UCSD-AML1 (cell line): ENCODE results near the gene WNK2.
"Not testable (repeated sequence)": the region's sequence is repeated elsewhere in the genome, so short reads cannot be mapped to it uniquely, and the experiment has no call there.

Experiments
- DNase-seq: peaks from one replicate; lab custom pipeline; 2025; ENCODE audit not compliant: unreplicated experiment; lab: John Stamatoyannopoulos, UW

Gene WNK2

DNA sequence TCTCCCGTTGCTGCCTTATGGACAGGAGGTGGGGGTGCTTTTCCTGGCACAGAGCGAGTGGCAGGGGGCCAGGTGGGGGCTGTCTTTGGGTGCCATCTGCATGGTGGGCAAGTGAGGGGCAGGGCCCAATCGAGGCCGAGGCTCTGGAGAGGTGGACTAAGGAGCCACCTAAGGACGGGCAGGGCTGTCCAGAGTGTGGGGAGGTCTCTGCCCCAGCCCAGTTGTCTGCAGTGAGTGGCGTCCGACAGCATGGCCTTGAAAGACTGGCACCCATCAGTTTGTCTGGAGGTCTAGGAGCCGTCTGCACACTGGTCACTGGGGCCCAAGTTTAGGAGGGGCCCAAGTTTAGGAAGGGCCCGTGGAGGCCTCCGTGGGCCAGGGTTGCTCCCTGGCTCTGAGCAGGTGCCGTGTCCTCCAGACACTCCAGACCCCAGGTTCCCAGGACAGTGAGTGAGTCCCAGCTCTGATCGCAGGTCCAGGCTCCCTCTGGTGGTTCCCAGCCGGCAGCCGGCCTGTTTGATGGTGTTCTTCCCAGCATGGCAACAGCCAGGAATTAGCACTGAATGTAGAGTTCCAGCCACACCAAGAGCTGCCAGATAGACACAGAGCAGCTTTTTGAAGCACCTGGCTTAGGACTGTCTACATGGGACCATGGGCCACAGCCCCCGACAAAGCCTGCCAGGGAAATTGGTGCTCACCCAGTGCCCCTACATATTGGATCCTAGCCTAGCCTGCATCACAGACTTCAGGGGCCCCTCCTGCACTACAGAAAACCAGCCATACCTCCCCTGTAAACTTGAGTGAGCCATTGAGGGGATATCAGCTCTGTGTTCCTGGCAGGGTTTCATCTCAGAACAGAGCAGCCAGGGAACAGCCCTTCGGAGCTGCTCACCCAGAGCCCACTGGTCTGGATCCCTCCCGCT is 120.9 kb downstream of the WNK2 start:
- DNase-seq = peak; percentile 49

DNA sequence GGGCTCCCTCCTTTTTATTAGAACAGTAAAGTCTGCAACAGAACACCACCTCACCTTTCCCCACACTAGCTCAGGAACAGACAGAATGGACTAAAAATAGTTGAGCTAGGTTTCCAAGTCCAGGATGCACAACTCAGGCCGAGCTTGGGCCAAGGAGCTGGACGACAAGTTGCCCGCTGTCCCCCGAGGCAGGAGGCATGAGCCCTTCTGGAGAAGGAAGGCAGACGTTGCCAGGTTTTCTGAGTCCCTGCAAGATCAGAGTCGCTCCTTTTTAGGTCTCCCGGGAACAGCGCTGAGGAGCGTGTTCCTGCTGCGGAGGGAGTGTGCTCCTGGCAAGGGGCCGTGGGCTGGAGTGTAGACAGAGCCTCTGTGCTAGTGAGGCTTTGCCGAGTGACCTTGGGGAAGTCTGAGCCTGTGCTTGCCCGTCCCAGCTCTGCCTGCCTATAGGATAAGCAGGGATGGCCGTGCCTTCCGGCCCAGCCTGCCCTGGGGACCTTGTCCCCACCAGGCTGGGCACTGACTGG is 121.6 kb downstream of the WNK2 start:
- DNase-seq = no peak

DNA sequence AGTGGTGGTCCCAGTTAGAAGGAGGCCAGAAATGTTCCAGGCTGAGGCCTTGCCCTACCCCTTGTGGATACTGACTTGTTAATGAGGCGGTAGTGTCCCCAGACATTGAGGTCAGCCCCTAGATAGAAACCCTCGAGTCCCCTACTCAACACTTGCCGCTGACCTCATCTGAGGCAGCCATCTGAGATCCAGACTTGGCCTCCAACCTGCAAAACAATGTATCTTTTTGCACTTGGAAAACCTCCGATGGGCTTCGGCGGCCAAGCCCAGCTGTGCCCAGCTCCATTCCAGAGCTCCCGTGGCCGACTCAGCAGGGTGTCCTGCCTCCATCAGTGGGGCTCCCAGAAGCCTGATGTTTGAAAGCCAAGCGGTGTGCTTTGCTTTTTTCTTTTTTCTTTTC is 122.1 kb downstream of the WNK2 start:
- DNase-seq = no peak

DNA sequence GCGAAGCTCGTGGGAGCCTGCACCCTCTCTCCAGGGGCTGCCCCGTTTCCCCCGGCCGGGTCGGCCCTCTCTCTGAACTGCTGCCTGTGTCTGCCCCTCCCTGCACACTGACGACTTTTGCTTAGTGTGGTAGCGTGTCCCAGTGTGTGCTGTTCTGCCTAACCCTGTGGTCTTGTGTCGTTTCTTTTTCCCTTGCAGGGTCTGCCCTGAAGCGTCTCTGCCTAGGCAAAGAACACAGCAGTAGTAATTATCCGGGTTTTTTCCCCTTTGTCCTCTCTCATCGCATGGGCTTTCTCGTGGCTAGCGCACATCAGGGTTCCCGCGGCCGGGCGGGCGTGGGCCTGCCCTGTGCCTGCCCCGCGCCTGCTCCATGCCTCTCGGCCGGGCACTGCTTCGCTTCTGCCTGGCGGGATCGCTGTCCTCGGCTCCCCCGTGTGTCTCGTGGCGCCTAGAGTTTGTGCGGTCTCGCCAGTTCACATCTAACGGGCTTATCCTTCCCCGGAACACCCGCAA is 122.7 kb downstream of the WNK2 start:
- DNase-seq = no peak

DNA sequence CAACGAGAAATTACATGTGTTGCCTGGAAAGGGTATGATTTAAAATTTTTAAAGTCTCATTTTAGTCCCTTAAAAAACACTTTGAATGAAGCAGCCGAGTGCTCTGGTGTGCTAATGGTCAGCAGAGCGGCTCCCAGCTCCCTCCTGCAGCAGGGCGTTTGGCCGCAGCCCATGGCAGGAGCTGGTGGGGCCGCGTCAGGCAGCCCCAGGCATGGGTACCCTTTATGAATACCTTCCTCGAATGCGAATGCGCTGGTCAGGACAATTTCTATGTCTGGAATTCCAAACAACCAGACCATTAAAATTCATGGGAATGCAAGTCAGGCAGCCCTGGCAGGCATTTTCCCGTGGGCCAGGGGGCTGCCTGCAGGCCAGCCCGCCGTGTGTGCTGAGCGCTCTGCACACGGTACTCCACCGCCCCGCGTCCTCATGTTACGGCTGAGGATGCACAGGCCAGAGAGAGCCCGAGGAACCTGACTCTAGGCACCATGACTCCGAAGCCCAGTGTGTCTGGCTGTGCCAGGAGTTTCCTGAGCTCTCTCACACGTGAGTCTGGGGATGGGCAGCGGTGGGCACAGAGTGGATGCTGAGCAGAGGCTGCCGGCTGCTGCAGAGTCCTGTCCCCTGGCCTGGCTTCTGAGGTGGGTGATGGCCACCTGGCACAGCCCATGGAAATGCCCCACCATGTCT is 123.7 kb downstream of the WNK2 start:
- no peak for DNase-seq

DNA sequence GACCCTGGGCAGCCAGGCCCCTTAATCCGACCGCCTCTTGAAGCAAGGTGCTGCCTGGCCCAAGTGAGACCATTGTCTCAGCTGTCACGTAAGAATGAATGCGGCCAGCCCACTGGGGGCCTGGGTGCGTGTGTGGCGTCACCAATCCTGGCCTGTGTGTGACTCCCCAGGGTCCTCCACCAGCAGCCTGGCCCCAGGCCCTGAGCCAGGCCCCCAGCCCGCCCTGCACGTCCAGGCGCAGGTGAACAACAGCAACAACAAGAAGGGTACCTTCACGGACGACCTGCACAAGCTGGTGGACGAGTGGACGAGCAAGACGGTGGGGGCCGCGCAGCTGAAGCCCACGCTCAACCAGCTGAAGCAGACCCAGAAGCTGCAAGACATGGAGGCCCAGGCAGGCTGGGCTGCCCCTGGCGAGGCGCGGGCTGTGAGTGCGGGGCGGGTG is 124.2 kb downstream of the WNK2 start:
- DNase-seq = no peak

DNA sequence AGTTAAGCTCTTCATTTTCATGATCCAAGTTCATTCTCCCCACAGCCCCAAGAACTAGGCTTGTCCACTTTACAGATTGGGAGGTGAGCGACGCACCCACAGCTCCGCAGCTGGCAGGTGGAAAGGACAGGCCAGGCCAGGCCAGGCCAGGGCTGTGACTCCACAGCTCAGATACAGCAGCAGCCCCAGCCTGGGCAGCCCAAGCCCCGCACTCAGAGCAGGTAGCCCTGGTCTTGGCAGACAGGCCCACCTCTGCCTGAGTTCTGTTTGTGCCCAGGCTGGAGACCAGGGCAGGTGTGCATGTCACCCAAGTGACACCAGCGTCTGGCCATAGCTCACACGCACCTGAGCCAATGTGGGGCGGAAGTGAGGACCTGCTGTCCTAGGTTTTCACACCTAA is 124.7 kb downstream of the WNK2 start:
- DNase-seq = no peak

DNA sequence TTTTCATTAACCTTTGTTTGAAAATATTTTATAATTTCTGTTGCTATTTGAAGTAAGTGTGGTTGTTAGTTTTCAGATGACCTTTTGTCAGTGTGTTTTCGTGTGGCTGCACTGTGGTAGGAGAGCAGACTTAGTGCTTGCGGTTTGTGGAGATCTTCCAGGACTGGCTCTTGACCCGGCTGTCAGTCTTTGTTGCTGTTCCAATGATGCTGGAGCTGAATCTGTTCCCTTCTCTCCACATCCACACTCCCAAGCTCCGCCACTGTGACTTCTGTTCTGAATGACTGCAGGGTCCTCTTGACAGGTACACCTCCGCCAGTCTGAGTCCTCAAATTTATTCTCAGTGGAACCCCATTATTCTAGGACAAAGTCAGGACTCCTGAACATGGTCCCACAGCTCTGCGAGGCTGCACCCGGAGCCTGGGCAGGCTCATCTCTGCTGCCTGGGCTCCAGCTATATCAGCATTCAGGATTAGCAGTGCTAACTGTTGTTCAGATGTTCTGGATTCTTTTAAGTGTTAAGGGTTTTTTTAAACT is 126.0 kb downstream of the WNK2 start:
- no peak for DNase-seq

DNA sequence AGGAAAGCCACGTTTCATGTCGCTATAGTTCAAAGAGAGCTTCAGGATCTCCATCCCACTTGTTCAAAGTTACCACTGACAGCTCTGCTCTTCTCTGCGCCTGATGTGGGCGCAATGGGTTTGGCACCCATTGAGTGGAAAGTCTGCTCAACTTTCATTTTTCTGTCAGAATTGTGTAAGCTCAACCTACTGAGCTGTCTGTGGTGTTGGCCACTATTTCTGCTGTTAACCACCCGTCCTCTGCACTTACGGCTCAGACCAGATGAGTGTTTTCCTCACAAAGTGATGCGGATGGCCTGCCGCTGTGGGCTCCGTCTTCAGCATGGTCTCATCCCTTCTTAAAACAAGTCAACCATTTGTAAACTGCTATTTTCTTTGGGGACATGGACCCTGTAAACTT is 131.2 kb downstream of the WNK2 start:
- no peak for DNase-seq

DNA sequence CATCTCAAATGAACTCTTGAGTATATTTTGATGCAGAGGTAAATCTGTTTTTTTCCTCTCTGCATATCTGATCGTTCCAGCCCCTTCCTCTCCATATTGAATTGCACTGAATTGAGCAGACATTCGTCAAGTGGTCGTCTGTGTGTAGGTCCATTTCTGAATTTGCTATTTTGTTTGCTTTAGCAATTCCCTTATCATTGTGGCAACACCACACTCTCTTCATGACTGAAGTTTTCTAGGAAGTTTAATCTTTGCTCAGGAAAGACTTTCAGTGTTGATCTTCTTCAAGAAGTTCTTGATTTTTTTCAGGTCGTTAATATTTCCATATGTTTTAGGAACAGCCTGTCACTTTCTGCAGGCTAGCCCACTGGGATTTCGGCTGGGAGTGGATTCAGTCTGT is 132.0 kb downstream of the WNK2 start:
- DNase-seq = no peak

DNA sequence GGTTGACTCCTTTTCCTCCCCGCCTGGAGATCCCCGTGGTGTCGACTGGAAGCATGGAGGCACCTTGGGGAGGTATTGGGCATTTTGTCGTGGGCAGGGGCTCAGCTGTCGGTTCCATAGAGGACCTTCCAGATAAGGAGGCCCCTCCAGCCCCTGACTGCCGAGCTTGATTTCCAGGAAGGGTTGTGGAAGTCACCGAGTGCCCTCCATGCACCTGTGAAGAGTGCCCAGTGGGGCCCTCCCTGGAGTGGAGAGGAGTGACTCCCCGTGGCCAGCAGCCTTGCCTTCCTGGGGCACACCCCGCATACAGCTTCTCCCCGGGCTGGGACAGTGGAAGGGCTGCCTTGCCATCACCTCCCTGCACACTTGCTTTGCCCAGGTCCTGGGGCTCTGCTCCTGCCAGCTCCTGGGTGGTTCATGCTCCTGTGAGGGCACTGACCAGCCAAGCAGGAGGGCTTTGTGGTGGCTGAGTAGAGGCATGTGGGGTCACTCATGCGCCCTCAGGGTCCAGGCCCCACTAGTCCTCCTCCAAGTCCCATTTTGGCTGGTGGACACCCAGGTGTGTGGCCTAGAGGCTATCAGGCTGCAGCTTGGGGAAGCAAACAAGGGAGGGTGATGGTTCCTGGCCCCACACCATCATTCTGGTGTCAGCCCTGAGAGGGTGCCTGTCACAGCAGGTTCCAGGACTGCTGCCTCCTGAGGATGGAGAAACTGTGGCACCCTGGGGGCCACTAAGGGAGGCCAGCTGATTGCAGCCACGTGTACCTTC is 133.0 kb downstream of the WNK2 start:
- no peak for DNase-seq

DNA sequence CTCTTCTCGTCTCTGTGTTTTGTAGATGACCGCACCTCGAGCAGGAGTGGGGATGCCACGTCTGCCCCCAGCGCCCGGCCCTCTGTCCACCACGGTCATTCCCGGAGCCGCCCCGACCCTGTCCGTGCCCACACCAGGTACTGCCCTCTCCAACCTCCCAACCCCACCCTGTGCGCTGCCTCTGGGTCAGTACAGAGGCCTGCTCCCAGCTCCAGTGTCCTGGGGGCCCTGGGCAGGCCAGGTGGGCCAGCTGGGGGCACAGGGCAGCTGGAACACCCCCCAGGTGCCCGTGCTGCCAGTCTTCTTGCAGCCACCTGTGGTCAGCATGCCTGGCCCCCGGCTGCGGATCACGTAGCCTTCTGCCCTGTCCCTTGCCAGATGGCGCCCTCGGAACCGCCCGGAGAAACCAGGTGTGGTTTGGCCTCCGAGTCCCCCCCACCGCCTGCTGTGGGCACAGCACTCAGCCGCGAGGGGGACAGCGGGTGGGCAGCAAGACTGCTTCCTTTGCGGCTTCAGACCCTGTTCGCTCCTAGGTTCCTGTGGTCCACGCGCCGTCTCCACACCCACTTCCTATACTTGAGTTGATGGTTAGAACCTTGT is 133.7 kb downstream of the WNK2 start:
- peak; percentile 35 for DNase-seq

DNA sequence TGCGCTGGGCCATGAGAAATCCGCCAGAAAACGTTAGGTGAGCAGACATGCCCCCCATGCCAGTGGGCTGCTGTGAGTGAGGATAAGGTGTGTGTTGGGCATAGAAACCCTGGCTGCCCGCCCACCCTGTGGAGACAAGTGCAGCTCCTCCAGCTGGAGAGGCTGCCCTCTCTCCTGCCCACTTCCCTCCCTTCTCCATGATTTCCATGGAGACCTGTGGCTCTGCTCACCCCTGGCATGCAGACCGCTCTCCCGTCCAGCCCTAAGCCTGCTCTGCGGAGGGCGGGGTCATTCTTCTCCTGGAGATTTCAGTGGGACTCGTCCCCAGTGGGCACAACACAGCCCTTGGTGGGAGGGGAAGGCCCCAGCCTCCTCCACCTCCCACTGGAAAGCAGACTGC is 134.5 kb downstream of the WNK2 start:
- no peak for DNase-seq

DNA sequence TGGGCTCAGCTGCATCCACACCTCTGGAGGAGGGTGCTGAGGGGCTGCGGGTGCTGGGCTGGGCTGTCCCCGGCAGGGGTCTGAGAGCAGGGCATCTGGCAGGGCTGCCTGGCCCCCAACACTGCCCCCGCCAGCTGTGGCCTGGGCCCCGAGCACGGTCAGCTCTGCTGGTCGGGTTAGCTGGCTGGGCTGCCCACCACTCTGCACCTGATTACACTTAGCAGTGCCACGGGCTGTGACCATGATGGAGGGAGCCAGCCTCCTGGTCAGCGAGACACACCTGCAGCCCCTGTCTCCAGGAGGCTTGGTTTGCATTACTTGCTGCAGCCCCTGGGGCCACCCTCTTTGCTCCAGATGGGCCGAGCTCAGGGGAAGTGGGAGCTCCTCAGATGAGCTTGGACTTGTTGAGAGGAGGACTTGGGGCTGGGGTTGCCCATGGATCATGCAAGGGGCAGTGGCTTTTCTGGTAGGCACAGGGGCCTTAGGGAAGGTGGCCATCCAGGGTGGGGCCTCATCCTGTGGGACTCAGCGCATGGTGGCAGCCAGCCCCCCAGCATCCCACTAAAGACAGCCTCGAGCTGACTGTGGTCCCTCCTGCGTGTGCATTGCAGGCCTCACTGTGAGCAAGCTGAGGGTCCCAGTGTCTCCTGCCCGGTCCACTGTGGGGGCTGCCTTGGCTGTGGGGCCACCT is 135.5 kb downstream of the WNK2 start:
- no peak for DNase-seq

DNA sequence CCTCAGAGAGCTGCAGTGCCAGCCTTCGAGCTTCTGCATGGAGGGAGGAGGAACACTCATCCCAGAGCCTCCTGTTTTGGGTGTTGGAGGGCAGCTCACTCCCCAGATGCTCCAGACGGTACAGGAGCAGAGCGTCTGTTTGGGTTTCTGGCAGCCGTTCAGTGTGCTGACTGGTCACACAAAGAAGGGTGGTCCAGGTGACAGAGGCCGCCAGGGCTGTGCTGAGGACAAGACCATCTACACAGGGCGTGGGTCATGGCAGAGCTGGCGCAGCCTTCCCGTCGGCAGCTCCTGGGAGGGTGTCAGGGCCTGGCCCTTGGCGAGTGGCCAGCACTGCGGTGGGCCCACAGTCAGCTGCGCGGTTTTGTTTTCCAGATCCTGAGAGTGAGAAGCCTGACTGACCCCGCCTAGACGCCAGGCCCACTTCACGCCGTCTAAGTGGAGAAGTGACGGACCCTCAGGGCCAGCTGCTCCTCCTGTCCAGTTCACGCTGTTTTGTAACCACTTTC is 136.1 kb downstream of the WNK2 start:
- no peak for DNase-seq

DNA sequence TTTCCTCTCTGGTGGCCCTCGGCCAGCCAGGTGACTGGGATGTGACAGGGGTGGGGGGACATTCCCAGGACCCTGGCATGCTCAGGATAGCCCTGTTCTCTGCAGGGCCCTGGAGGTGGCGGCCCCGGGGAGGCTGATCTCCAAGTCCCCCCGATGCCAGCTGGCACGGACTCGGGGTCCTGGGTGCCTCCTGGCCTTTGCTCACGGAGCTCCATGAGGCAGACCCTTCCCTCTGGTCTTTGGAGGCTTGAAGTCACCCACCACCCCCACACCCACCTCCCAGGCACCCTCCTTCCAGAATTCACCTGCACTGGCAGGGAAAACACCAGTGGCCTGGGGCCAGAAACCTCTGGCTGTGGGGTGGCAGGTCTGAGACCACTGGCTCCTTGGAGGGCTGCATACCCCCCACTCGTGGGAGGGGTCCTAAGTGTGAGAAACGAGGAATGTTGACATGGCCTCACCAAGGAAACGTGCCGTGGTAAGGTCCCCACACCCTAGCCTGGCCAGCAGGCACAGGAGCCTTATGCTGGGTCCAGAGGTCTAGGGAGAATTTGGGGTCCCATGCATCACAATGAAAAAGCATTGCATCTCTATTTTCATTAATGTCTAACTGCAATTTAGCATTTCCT is 136.8 kb downstream of the WNK2 start:
- DNase-seq = no peak

DNA sequence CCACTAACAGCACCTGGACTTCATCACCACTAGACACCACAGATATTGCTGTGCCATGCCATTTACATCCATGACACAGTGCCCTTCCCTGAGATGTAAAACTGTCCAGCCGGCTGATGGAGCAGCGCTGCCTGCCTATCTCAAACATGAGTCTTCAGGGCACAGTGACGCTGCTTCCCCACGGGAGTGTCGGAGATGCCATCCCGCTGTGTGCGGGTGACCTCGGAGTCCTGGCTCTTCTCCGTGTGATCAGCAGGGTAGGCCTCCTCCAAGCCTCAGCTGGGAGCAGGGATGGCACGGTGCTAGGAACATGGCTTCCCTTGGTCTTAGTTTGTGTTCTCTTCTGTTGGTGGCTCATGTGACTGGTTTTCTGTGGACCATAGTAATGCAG is 137.3 kb downstream of the WNK2 start:
- no peak for DNase-seq

DNA sequence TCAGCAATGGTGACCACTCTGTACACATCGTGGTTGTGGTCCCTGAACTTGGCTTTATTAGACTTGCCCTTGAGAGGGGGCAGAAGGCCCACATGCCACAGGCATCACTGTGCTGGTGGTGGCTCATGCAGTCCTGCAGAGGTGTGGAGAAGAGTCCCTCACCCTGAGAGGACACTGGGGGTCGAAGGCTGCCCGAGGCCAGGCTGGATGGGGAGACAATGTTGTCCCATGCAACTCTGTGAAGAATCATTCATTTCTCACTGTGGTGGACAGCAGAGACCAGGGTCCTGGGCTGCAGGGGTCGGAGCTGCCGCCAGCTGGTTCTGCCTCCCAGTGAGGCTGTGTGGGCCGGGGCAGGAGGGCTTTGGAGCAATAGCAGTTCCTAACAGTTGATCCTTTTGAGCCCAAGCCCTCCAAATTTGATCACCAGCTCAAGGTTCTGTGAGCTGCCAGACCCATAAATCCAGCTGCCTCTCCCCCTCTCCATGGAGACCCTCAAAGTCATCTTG is 139.6 kb downstream of the WNK2 start:
- DNase-seq = not testable (repeated sequence)

DNA sequence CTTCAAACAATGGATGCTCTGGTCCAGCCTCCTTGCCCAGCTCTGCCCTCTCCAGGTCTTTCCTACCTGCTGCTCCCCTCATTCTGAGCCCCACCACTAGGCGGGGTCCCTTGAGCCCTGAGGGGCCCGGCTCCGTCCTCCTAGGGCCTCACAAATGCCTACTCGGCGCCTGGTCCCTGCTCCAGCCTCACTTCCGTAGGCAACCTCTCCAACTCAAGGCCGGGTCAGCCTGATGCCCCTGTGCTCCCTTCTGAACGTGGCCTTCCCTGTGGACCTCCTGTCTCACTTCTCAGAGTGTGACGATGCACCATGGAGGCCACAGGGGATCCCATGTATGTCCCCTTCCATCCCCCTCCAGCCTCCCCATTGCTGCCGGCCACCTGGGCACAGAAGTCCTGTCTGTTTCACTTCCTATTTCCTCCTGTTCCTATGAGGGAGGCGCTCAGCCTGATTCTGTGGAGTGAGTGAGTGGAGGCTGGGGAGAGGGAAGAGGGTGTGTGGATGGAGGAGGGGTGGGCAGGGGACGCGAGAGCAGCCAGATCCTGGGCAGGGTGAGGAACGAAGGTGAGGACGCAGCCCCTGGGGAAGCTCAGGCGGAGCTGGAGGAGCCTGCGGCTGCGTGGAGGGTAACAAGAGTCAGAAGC is 140.4 kb downstream of the WNK2 start:
- DNase-seq = no peak
